GM21423 (cell line): ENCODE measurements around the gene NUDT3.
A peak's percentile ranks its signal among the peaks of the same experiment; 100 is the strongest.
"Not testable (repeated sequence)": the region's sequence is repeated elsewhere in the genome, so short reads cannot be mapped to it uniquely, and the experiment has no call there.

Experiments used
- ATAC-seq: cut with Tn5 transposase; IDR thresholded peaks from one replicate; pipeline ENCODE4 v1.9.1; 2021; ENCODE audit warnings: mild to moderate bottlenecking, moderate library complexity; ENCODE audit not compliant: unreplicated experiment

Gene NUDT3

GRCh38 chr6:34392497-34393190 is at the start of gene NUDT3:
Gene NUDT3, minus strand, starts transcription at chr6:34392669. Its CDS starts 307 bp downstream, at chr6:34392362.
- peak; percentile 83 for ATAC-seq

- ATAC-seq = no peak
Observed at GRCh38 chr6:34441526-34441925, 49.1 kb upstream of the NUDT3 start.

GRCh38 chr6:34439442-34439841 is 47.0 kb upstream of the NUDT3 start:
- no peak for ATAC-seq

- no peak for ATAC-seq
Observed at GRCh38 chr6:34438705-34439104, 46.2 kb upstream of the NUDT3 start.

- ATAC-seq = no peak
Observed at GRCh38 chr6:34437644-34437970, 45.1 kb upstream of the NUDT3 start.

- no peak for ATAC-seq
Observed at GRCh38 chr6:34436803-34437643, 44.6 kb upstream of the NUDT3 start.

- no peak for ATAC-seq
Observed at GRCh38 chr6:34435916-34436315, 43.4 kb upstream of the NUDT3 start.

- peak; percentile 84 for ATAC-seq
Observed at GRCh38 chr6:34425498-34426410, 33.3 kb upstream of the NUDT3 start, which contains the start of gene RPS10. Gene RPS10, minus strand, starts transcription at chr6:34426069. Its CDS starts 848 bp downstream, at chr6:34425221.

- no peak for ATAC-seq
Observed at GRCh38 chr6:34425132-34425497, 32.6 kb upstream of the NUDT3 start.

- ATAC-seq = no peak
Observed at GRCh38 chr6:34424200-34425131, 32.0 kb upstream of the NUDT3 start.

- ATAC-seq = no peak
Observed at GRCh38 chr6:34423254-34423653, 30.8 kb upstream of the NUDT3 start.

- no peak for ATAC-seq
Observed at GRCh38 chr6:34418367-34418766, 25.9 kb upstream of the NUDT3 start.

- no peak for ATAC-seq
Observed at GRCh38 chr6:34416877-34417371, 24.5 kb upstream of the NUDT3 start.

- ATAC-seq = no peak
Observed at GRCh38 chr6:34414999-34415858, 22.8 kb upstream of the NUDT3 start.

GRCh38 chr6:34412643-34413214 is 20.3 kb upstream of the NUDT3 start:
- no peak for ATAC-seq

- no peak for ATAC-seq
Observed at GRCh38 chr6:34412016-34412415, 19.5 kb upstream of the NUDT3 start.

GRCh38 chr6:34407915-34408314 is 15.4 kb upstream of the NUDT3 start:
- not testable (repeated sequence) for ATAC-seq

GRCh38 chr6:34396518-34396917 is 4.0 kb upstream of the NUDT3 start:
- no peak for ATAC-seq

GRCh38 chr6:34393966-34394305 is 1.5 kb upstream of the NUDT3 start:
- ATAC-seq = no peak
